RWPE1 (cell line): Measurements from ENCODE around the gene GALNT9.

Experiments used
- CTCF ChIA-PET: fragments of 350-600 bp; sonication (Branson Sonifier 250); formaldehyde crosslinking; extraction: SDS; loops from one replicate; lab custom pipeline; 2021; lab: Yijun Ruan, JAX
- POLR2A ChIA-PET: fragments of 400-600 bp; formaldehyde crosslinking; extraction: SDS; loops from one replicate; lab custom pipeline; 2020; ENCODE audit warnings: antibody characterized with exemption; ENCODE audit not compliant: low non-redundant PET; lab: Yijun Ruan, JAX
- DNase-seq: peaks from one replicate; pipeline ENCODE4 v3.0.0; 2012; ENCODE audit warnings: low spot score
- H3K27ac ChIP-seq: fragments of 450-650 bp; 2 replicates; pipeline ENCODE4 v1.5.1; 2017
- CTCF ChIP-seq: fragments of 450-650 bp; conservative IDR thresholded peaks from 2 replicates; pipeline ENCODE4 v1.5.1; 2017; ENCODE audit warnings: low read depth, mild to moderate bottlenecking

GALNT9 gene

GRCh38 chr12:132333273-132333672, 3.9 kb upstream of the GALNT9 start:
- CTCF ChIA-PET, result no interaction called here
- no peak for TF ChIP-seq CTCF
- no peak overlapping the region for H3K27ac ChIP-seq
- DNase-seq, result no peak
- POLR2A ChIA-PET, result no interaction called here

- no peak overlapping the region for H3K27ac ChIP-seq
- POLR2A ChIA-PET, result no interaction called here
- TF ChIP-seq CTCF, result no peak
- no peak for DNase-seq
- CTCF ChIA-PET, result no interaction called here
Measured at GRCh38 chr12:132330549-132330881, 1.1 kb upstream of the GALNT9 start.

GRCh38 chr12:132329720-132330548, 545 bp upstream of the GALNT9 start:
- no peak overlapping the region for H3K27ac ChIP-seq
- CTCF ChIA-PET, result no interaction called here
- TF ChIP-seq CTCF, result no peak
- POLR2A ChIA-PET, result no interaction called here
- DNase-seq, result no peak

GRCh38 chr12:132328282-132329029, 933 bp downstream of the GALNT9 start:
- no peak for TF ChIP-seq CTCF
- no peak for DNase-seq
- ChIA-PET CTCF (interaction anchor here (0.6 to 0.7 kb wide), 2 partner anchors 54 to 125 kb away, joined by 4 read pairs; no protein-coding TSS in a partner anchor), POLR2A (no interaction called here)
- peak overlapping the region; percentile 97 for H3K27ac ChIP-seq

- POLR2A ChIA-PET, result no interaction called here
- peak overlapping the region; percentile 97 for H3K27ac ChIP-seq
- no peak for TF ChIP-seq CTCF
- peak; percentile 73 for DNase-seq
- CTCF ChIA-PET, result interaction anchor here (0.6 kb wide), 2 partner anchors 14 to 214 kb away, joined by 3 read pairs; no protein-coding TSS in a partner anchor
Measured at GRCh38 chr12:132327336-132328171, 1.8 kb downstream of the GALNT9 start.

GRCh38 chr12:132326646-132327045, 2.7 kb downstream of the GALNT9 start:
- CTCF ChIA-PET, result no interaction called here
- DNase-seq, result no peak
- no peak for TF ChIP-seq CTCF
- H3K27ac ChIP-seq, result peak overlapping the region; percentile 97
- POLR2A ChIA-PET, result no interaction called here
